Activated B cell treated with CpG ODN at 0.5 μM for 24 hours (primary cell): ENCODE results near the gene LRWD1. TPM values are rescaled to one million over a fixed set of nuclear protein-coding genes. Genes with fewer than 3 reads are reported as not detected.

ENCODE experiments used
- ATAC-seq: fragments of 200-7000 bp; cut with Tn5 transposase; one replicate; pipeline ENCODE4 v1.10.0; 2021; ENCODE audit warnings: low read depth, mild to moderate bottlenecking, moderate library complexity
- CTCF ChIA-PET: fragments of 350-600 bp; sonication (Branson Sonifier 250); formaldehyde crosslinking; loops from one replicate; lab custom pipeline; 2021; ENCODE audit warnings: antibody characterized with exemption; lab: Charles Lee
- POLR2A ChIA-PET: fragments of 350-600 bp; sonication (Branson Sonifier 250); formaldehyde crosslinking; loops from one replicate; lab custom pipeline; 2021; ENCODE audit warnings: antibody characterized with exemption; lab: Charles Lee
- DNase-seq: peaks from one replicate; pipeline ENCODE4 v3.0.0; 2022
- H3K27ac Mint-ChIP-seq: one replicate; pipeline ENCODE4 v1.8.0; 2020; ENCODE audit warnings: mixed read lengths
- H3K27me3 Mint-ChIP-seq: one replicate; pipeline ENCODE4 v1.8.0; 2021; ENCODE audit warnings: mixed read lengths
- H3K36me3 Mint-ChIP-seq: one replicate; pipeline ENCODE4 v1.8.0; 2021; ENCODE audit warnings: low read depth, mixed read lengths
- H3K4me1 Mint-ChIP-seq: one replicate; pipeline ENCODE4 v1.8.0; 2021; ENCODE audit warnings: mixed read lengths
- H3K4me3 Mint-ChIP-seq: one replicate; pipeline ENCODE4 v1.8.0; 2020; ENCODE audit warnings: mild to moderate bottlenecking, mixed read lengths
- H3K9me3 Mint-ChIP-seq: one replicate; pipeline ENCODE4 v1.8.0; 2020; ENCODE audit warnings: mixed read lengths
- CTCF ChIP-seq: fragments of 200-600 bp; IDR thresholded peaks from one replicate; pipeline ENCODE4 v1.8.0; 2022; ENCODE audit warnings: antibody characterized with exemption, mild to moderate bottlenecking
- intact Hi-C: fragments of 100-400 bp; cut with micrococcal nuclease; formaldehyde crosslinking; loops from one replicate; pipeline ENCODE4 v1.15.1; 2024
- total RNA-seq: library from RNA; stranded (reverse); gene quantifications from 2 replicates; pipeline ENCODE4 v1.2.3, GENCODE V29; 2022

The LRWD1 gene
- total RNA-seq, 1 donor from 2014 or later: 28.8 TPM

- no peak for TF ChIP-seq CTCF
- Mint-ChIP-seq H3K9me3 (no peaks in the 10 kb centered on the region), H3K36me3 (peaks cover 17% of the 10 kb centered on the region), H3K27me3 (no peaks in the 10 kb centered on the region), H3K4me3 (peak overlapping the region; percentile 79), H3K4me1 (peaks cover 87% of the 10 kb centered on the region), H3K27ac (peak overlapping the region; percentile 100)
- POLR2A ChIA-PET: interaction anchor here (0.6 to 32.9 kb wide), 5 partner anchors 13 to 39 kb away, joined by 8 to 886 read pairs (median 12); partner anchors contain the start of gene PRKRIP1
- ATAC-seq (peak; percentile 40), DNase-seq (peak; percentile 46)
- intact Hi-C loops: loop anchor here (2.0 kb wide), 1 partner anchor 33 kb away; the partner anchor contains the start of genes ALKBH4 and LRWD1
- CTCF ChIA-PET: interaction anchor here (0.8 to 2.3 kb wide), 3 partner anchors 16 to 27 kb away, joined by 7 to 9 read pairs (median 7); no protein-coding TSS in a partner anchor
These were observed 33.0 kb upstream of the LRWD1 start for GRCh38 chr7:102431617-102432298.

- POLR2A ChIA-PET: interaction anchor here (0.6 to 32.9 kb wide), 9 partner anchors 7 to 690 kb away, joined by 3 to 886 read pairs (median 6); partner anchors contain the start of genes ALKBH4, LRWD1 and PRKRIP1
- H3K9me3 Mint-ChIP-seq: no peaks in the 10 kb centered on the region
- peaks cover 22% of the 10 kb centered on the region for H3K36me3 Mint-ChIP-seq
- intact Hi-C loops: loop anchor here (1.0 to 2.0 kb wide), 2 partner anchors 9 to 32 kb away; partner anchors contain the start of genes ALKBH4 and LRWD1
- H3K27ac Mint-ChIP-seq: peak overlapping the region; percentile 100
- no peak for TF ChIP-seq CTCF
- ATAC-seq (peak; percentile 57), DNase-seq (no peak)
- no peaks in the 10 kb centered on the region for H3K27me3 Mint-ChIP-seq
- CTCF ChIA-PET: interaction anchor here (0.8 to 2.3 kb wide), 4 partner anchors 17 to 28 kb away, joined by 4 to 9 read pairs (median 7); no protein-coding TSS in a partner anchor
- H3K4me1 Mint-ChIP-seq: peaks cover 84% of the 10 kb centered on the region
- peak overlapping the region; percentile 79 for H3K4me3 Mint-ChIP-seq
These were observed 32.2 kb upstream of the LRWD1 start for GRCh38 chr7:102432442-102433218.

GRCh38 chr7:102433219-102434038 lies 31.4 kb upstream of the LRWD1 start, which contains the start of gene ORAI2:
Gene ORAI2 (plus strand): TSS chr7:102433575. CDS start chr7:102438957, 5,382 bp downstream.
- ChIA-PET POLR2A (interaction anchor here (0.6 to 32.9 kb wide), 11 partner anchors 8 to 1049 kb away, joined by 3 to 886 read pairs (median 4); partner anchors contain the start of genes ALKBH4, LRWD1 and PRKRIP1), CTCF (interaction anchor here (1.1 to 2.3 kb wide), 4 partner anchors 17 to 29 kb away, joined by 4 to 15 read pairs (median 8); no protein-coding TSS in a partner anchor)
- peak within 1 kb of the TSS; percentile 89 for H3K4me3 Mint-ChIP-seq
- no peaks in the 10 kb centered on the region for H3K9me3 Mint-ChIP-seq
- peak; percentile 57 for ATAC-seq
- no peaks in the 10 kb centered on the region for H3K27me3 Mint-ChIP-seq
- peaks cover 80% of the 10 kb centered on the region for H3K4me1 Mint-ChIP-seq
- H3K27ac Mint-ChIP-seq: peak within 1 kb of the TSS; percentile 100
- intact Hi-C loops: loop anchor here (1.0 to 2.0 kb wide), 3 partner anchors 7 to 31 kb away; partner anchors contain the start of genes ALKBH4 and LRWD1
- no peak for TF ChIP-seq CTCF
- H3K36me3 Mint-ChIP-seq: peaks cover 24% of the 10 kb centered on the region
- peak; percentile 89 for DNase-seq

GRCh38 chr7:102434039-102434486 lies 30.7 kb upstream of the LRWD1 start:
- no peaks in the 10 kb centered on the region for H3K27me3 Mint-ChIP-seq
- ChIA-PET CTCF (interaction anchor here (0.9 to 2.2 kb wide), 2 partner anchors 12 to 21 kb away, joined by 4 to 15 read pairs; no protein-coding TSS in a partner anchor), POLR2A (interaction anchor here (0.6 to 32.9 kb wide), 7 partner anchors 9 to 1050 kb away, joined by 3 to 886 read pairs (median 9); partner anchors contain the start of gene PRKRIP1)
- DNase-seq (peak; percentile 35), ATAC-seq (peak; percentile 4)
- intact Hi-C loops: loop anchor here (1.0 kb wide), 1 partner anchor 8 kb away; no protein-coding TSS in a partner anchor
- peak overlapping the region; percentile 87 for H3K27ac Mint-ChIP-seq
- H3K4me1 Mint-ChIP-seq: peaks cover 76% of the 10 kb centered on the region
- peak overlapping the region; percentile 89 for H3K4me3 Mint-ChIP-seq
- H3K36me3 Mint-ChIP-seq: peaks cover 30% of the 10 kb centered on the region
- no peak for TF ChIP-seq CTCF
- no peaks in the 10 kb centered on the region for H3K9me3 Mint-ChIP-seq
